ENCODE data around the gene DIO1.
A peak's percentile ranks its signal among the peaks of the same experiment; 100 is the strongest.

DIO1 gene

GRCh38 chr1:53942127-53942957 lies 48.4 kb downstream of the DIO1 start:
- DNase-seq (ENCODE audit: low read depth in 2 of 2): no peak

DNA sequence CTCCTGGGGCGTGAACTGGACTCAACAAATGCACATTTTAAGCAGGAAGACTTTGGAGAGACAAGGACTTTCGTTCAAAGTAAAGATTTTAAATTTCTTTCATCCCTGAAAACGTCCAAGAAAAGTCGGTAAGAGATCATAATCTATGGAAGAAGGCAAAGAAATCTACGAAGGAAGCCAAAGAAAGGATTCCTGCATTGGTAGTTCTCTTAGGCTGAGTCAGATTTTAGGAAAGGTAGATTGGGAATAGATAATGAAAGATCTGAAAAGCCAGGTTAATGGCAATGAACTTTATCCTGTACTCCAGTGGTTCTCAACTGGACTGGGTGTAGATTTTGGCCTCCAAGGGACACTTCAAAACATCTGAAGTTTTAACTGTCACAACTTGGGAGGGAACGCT lies 49.1 kb downstream of the DIO1 start:
- DNase-seq (ENCODE audit: low read depth in 2 of 2): no peak

DNA sequence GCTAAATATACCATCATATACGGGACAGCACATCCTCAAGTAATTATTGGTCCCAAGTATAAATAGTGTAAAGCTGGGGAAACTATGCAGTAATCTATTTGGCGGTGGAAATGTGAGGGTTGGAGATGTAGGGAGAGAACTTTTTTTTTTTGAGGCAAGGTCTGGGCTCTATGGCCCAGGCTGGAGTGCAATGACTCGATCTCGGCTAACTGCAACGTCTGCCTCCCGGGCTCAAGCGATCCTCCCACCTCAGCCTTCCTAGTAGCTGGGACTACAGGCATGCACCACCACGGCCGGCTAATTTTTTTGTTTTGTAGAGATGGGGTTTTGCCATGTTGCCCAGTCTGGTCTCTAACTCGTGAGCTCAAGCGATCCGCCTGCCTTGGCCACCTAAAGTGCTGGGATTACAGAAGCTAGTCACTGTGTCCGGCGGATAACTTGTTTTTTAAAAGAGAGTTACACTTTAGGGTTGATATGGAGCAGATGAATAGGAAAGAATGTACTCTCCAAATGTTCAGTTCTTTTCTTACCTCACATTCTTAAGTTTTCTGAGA lies 49.6 kb downstream of the DIO1 start:
- no peak for DNase-seq (ENCODE audit: low read depth in 2 of 2)

GRCh38 chr1:53944469-53945182 lies 50.6 kb downstream of the DIO1 start:
- DNase-seq (ENCODE audit: low read depth in 2 of 2): no peak

DNA sequence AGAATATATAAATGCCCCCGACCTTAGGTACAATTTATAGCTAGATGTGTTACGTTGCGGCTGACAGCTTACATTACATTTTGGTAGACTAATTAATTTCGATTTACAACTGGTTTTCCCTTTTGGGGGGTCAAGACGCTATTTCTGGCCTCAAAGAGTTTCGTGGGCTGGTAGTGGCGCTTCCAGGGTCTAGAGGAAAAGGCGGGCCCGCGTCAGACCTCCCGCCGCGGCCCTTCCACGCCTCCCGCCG lies 51.1 kb downstream of the DIO1 start:
- no peak for DNase-seq (ENCODE audit: low read depth in 2 of 2)

DNA sequence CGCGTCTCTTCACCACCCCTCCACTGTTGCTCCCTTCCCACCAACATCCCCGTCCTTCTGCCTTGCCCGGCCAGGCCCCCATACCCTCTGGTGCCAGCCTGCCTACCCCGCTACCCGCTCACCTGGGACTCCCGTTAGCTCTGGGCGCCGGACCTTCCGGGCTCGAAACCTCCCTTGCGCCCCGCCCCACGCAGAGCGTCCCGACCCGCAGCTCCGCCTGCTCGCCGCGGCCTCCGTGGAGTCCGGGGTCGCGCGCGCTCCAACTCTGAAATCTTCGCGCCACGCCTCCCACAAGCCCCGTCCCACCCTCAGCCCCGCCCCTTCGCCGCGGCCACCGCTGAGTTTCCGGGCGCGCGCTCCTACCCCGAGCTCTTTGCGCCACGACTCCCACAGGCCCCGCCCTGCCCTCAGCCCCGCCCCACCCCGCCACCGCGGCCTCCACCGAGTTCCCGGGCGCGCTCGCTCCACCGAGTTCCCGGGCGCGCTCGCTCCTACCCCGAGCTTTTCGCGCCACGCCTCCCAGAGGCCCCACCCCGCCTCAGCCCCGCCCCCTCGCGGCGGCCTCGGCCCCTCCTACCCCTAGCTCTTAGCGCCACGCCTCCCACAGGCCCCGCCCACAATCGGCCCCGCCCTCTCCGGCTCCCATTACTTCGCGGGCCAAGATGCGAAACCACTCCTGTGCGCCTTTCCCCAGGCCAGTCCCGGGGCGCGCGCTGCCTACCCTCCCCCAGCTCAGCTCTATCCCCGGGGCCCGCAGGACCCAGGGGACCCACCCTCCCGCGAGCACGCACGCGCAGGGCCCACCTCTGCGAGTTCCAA lies 51.7 kb downstream of the DIO1 start, which contains the start of gene IFT25:
Gene IFT25, minus strand, starts transcription at position 267 of the 819 bp plus-strand sequence. CDS start 5,617 bp downstream, outside the sequence.
- peak; percentile 91 to 93 for DNase-seq (ENCODE audit: low read depth in 2 of 2)

DNA sequence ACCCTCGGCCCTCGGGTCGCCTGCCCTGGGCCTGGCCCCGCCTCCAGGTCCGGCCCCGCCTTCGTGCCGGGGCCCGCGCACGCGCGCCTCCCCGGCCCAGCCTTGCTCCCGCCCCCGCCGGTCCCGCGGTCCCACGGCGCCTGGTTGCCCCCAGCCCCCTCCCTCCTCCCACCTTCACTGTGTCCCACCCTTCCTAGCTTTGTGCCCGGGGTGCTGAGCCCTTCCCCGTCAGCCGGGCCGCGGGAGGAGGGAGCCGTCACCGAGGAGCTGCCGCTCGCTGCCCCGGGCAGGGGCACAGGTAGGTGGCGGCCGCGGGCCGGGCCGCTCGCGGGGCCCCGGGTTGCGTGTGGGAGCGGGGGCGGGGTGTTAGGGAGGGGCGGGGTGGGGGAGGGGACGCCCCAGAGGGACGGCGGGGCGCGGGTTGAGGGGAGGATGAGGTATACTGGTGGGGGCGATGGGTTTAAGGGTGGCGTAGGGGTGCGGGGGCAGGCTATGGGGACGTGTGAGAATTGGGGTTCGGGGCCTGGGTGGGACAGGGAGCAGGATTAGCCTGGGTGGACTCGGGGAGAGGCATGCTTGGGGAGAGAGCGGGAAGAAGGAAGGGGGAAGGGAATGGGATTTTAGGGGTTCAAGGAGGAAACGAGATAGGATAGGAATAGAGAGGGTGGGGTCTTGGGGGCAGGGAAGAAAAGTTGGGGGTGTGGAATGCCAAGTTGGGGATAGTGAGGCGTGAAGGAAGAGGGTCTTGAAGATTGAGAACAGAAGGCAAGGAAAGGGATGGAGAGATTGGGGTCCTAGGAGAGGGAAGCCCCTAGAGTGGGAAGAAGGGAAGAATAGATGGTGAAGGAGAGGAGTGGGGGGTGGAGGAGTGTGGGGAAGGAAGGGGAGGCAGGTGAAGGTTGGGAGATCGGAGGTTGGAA lies 52.5 kb downstream of the DIO1 start, which contains the start of gene LRRC42:
Gene LRRC42, plus strand, starts transcription at position 99 of the 920 bp plus-strand sequence. CDS start 5,650 bp downstream, outside the sequence.
- no peak for DNase-seq (ENCODE audit: low read depth in 2 of 2)

- DNase-seq (ENCODE audit: low read depth in 2 of 2): no peak
These were observed 53.4 kb downstream of the DIO1 start for GRCh38 chr1:53947172-53947907.

DNA sequence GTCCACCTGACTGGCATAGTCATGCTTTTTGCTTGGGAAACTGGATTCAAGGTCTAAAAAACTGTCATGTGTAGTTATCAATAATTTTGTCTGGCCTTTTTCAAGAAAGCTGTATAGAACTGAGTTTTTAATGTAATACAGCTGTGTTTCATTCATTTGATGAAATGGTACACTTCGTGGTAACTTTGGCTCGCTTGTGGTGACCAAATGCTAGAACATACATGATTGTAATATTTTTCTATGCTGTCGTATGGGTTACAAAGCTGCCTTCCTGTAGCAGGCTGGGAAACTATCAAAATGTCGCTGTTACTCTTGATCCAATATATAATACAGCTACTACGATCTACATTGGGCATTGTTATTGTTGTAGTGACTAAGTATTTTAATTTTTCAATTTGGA lies 54.3 kb downstream of the DIO1 start:
- peak in 1 of 2 experiments; percentile 15 for DNase-seq (ENCODE audit: low read depth in 2 of 2)

GRCh38 chr1:53949023-53949990 lies 55.3 kb downstream of the DIO1 start:
- DNase-seq (ENCODE audit: low read depth in 2 of 2): peak in 1 of 2 experiments; percentile 11

- DNase-seq (ENCODE audit: low read depth in 2 of 2): no peak
These were observed 57.7 kb downstream of the DIO1 start for GRCh38 chr1:53951697-53952096.

GRCh38 chr1:53954128-53954527 lies 60.1 kb downstream of the DIO1 start:
- no peak for DNase-seq (ENCODE audit: low read depth in 2 of 2)

DNA sequence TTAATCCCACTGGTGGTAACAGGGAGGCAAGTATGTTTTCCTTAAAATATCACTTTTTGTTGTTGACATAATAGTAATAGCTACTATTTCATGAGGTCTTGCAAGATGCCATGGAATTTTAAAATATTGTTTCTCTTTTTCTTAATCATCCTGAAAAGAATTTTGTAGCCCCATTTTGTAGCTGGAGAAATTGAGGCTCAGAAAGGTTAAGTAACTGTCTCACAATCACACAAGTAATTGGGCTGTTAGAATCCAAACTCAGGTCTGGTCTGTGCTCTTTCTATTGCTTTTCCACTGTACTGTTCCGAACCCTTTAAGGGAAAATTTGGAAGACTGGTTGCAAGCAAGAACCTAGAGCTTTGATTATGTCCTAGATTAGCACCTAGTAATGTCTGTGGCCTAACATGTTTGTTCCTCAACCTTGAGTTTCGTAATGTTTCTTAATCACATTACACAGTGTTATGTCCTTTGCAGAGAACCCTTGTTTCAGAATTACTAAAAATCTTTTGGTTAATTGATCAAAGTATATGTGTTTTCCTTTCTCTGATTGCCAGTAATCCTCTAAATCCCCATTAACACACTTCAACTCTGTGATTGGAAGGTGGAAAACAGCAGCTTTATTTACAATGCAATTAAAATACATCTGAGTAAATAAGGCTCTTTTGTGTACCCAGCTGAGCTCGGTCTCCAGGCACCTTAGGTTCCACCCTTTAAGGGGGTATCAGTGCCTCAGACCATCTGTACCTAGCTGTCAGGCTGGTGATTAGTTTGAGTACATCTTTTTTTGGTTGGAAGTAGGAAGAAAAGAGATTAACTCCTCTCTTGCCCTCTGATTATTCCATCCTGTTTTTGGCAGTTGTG lies 62.6 kb downstream of the DIO1 start:
- no peak for DNase-seq (ENCODE audit: low read depth in 2 of 2)

GRCh38 chr1:53957194-53957818 lies 63.3 kb downstream of the DIO1 start:
- DNase-seq (ENCODE audit: low read depth in 2 of 2): no peak

DNA sequence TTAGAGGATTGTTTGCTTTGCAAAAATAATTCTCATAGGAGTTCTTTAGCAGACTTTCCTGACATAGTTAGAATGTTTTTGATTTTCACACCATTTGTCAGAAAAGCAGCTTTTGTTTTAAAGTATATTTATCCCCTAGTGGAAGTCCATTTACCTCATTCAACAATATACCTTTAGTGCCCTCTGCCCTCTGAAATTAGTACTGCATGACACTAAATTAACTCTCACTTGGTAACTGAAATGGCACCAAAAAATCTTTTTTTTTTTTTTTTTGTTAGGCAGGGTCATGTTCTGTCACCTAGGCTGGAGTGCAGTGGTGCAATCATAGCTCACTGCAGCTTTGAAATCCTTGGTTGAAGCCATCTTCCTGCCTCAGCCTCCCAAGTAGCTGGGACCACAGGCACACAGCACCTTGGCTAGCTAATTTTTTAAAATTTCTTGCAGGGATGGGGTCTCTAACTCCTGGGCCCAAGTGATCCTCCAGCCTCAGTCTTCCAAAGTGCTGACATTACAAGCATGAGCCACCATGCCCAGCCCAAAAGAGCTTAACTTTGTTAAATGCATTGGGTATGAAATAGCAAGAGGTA lies 65.8 kb downstream of the DIO1 start:
- DNase-seq (ENCODE audit: low read depth in 2 of 2): no peak

Measured in fibroblast of skin of left biceps (primary cell).